MM.1S (cell line): ENCODE data around the gene UBR2.

Source experiments
- DNase-seq: peaks from one replicate; pipeline ENCODE4 v3.0.0-alpha.2; 2015
- H2AFZ ChIP-seq: fragments of 300-600 bp; sonication (generic); 2 replicates; pipeline ENCODE4 v1.6.0; 2016; ENCODE audit warnings: antibody characterized with exemption, low read length
- H3F3A ChIP-seq: fragments of 300-600 bp; sonication (generic); 2 replicates; pipeline ENCODE4 v1.6.1; 2016; ENCODE audit warnings: mild to moderate bottlenecking, antibody characterized with exemption, low read length, moderate library complexity, mixed read lengths; ENCODE audit not compliant: insufficient read depth
- H3K27ac ChIP-seq: fragments of 300-600 bp; sonication (generic); 2 replicates; pipeline ENCODE4 v1.5.1; 2016; ENCODE audit warnings: mild to moderate bottlenecking, low read length
- H3K27me3 ChIP-seq: fragments of 300-600 bp; sonication (generic); replicated peaks from 2 replicates; pipeline ENCODE4 v1.6.0; 2016; ENCODE audit warnings: low read length; ENCODE audit not compliant: insufficient read depth
- H3K36me3 ChIP-seq: fragments of 300-600 bp; sonication (generic); replicated peaks from 2 replicates; pipeline ENCODE4 v1.6.1; 2016; ENCODE audit warnings: mild to moderate bottlenecking, low read length, mixed read lengths; ENCODE audit not compliant: insufficient read depth
- H3K4me1 ChIP-seq: fragments of 300-600 bp; sonication (generic); 2 replicates; pipeline ENCODE4 v1.6.1; 2016; ENCODE audit warnings: low read length, mixed read lengths
- H3K4me2 ChIP-seq: fragments of 300-600 bp; sonication (generic); 2 replicates; pipeline ENCODE4 v1.6.0; 2016; ENCODE audit warnings: low read depth, low read length
- H3K4me3 ChIP-seq: fragments of 300-600 bp; sonication (generic); 2 replicates; pipeline ENCODE4 v1.5.1; 2016; ENCODE audit warnings: low read length, mixed read lengths
- H3K79me2 ChIP-seq: fragments of 300-600 bp; sonication (generic); 2 replicates; pipeline ENCODE4 v1.6.1; 2016; ENCODE audit warnings: mixed run types, low read length, mixed read lengths
- H3K9ac ChIP-seq: fragments of 300-600 bp; sonication (generic); 2 replicates; pipeline ENCODE4 v1.6.1; 2016; ENCODE audit warnings: low read length, mixed read lengths
- H3K9me2 ChIP-seq: fragments of 300-600 bp; sonication (generic); replicated peaks from 2 replicates; pipeline ENCODE4 v1.6.1; 2016; ENCODE audit warnings: mild to moderate bottlenecking, low read length, mixed read lengths; ENCODE audit not compliant: insufficient read depth
- H3K9me3 ChIP-seq: fragments of 300-600 bp; sonication (generic); replicated peaks from 2 replicates; pipeline ENCODE4 v1.6.1; 2016; ENCODE audit warnings: mild to moderate bottlenecking, low read length, mixed read lengths; ENCODE audit not compliant: insufficient read depth
- H4K20me1 ChIP-seq: fragments of 300-600 bp; sonication (generic); 2 replicates; pipeline ENCODE4 v1.6.1; 2016; ENCODE audit warnings: mild to moderate bottlenecking, low read length, moderate library complexity, mixed read lengths; ENCODE audit not compliant: insufficient read depth
- CTCF ChIP-seq: fragments of 300-600 bp; sonication (generic); IDR thresholded peaks from 2 replicates; pipeline ENCODE4 v1.5.1; 2016; ENCODE audit warnings: antibody characterized with exemption, low read length, mixed read lengths
- EZH2 ChIP-seq: fragments of 300-600 bp; sonication (generic); optimal IDR thresholded peaks from 2 replicates; pipeline ENCODE3; 2017; ENCODE audit warnings: low read depth, mild to moderate bottlenecking, antibody characterized with exemption, low read length, mixed read lengths
- EZH2phosphoT487 ChIP-seq: fragments of 300-600 bp; sonication (generic); IDR thresholded peaks from 2 replicates; pipeline ENCODE4 v1.6.1; 2018; ENCODE audit warnings: antibody characterized with exemption, low read length

UBR2 gene

DNA sequence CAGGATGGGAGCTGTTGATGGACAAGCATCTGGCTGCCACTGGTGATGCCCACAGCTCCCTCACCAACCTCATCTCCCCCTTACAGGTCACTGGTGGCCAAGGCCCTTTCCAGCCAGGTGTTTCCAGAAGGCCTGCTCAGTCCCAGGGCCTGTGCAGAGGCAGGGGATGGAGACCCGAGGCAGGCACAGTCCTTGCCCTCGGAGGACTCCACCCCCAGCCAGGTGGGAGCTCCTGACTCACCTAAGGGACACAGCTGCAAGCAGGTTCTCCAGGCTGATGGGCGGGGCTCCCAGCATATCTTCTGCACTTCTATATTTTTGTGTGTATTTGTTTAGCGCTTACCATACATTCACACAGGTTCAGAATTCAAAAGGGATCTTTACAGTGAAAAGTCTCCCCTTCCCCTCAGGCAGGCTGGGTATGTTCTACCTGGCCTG is 141.1 kb downstream of the UBR2 start:
- no peak for TF ChIP-seq EZH2
- TF ChIP-seq EZH2phosphoT487, result no peak
- H3F3A ChIP-seq, result peaks cover 7% of the 10 kb centered on the region
- H2AFZ ChIP-seq, result no peak overlapping the region
- peaks cover 4% of the 10 kb centered on the region; the same call in 1 of the 2 replicates for H3K4me1 ChIP-seq
- no peak for DNase-seq
- H3K9me2 ChIP-seq, result no peaks in the 10 kb centered on the region
- H3K4me3 ChIP-seq, result no peak overlapping the region
- H3K27me3 ChIP-seq, result no peaks in the 10 kb centered on the region
- no peak overlapping the region for H3K9ac ChIP-seq
- no peaks in the 10 kb centered on the region for H3K36me3 ChIP-seq
- no peak overlapping the region for H3K27ac ChIP-seq
- no peak overlapping the region for H3K4me2 ChIP-seq
- H3K9me3 ChIP-seq, result no peaks in the 10 kb centered on the region
- H4K20me1 ChIP-seq, result no peaks in the 10 kb centered on the region
- H3K79me2 ChIP-seq, result no peaks in the 10 kb centered on the region

DNA sequence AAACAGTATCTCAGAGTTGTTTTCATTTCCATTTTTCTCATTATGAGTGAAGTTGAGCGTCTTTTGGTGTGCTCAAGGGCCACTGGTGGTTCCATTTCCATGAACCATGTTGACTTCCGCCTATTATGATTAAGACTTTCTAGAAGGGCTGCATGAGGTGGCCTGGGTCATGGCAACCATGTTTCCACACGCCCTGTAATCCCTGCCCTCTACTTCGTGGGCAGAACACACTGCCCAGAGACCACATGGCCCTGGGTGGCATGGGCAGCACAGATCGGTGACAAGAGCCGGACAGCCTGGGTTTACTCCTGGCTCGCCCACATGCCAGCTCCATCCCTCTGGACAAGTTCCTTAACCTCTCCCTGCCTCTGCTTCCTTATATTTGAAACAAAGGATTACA is 143.8 kb downstream of the UBR2 start:
- Histone ChIP-seq H3K27ac (no peak overlapping the region), H2AFZ (no peak overlapping the region), H3K9me3 (no peaks in the 10 kb centered on the region), H3K4me1 (0 out of 2 replicates have a peak, but pooled peaks cover 4% of the 10 kb centered on the region), H3K9ac (no peak overlapping the region), H3F3A (no peaks in the 10 kb centered on the region), H4K20me1 (no peaks in the 10 kb centered on the region), H3K9me2 (no peaks in the 10 kb centered on the region), H3K4me3 (no peak overlapping the region), H3K27me3 (no peaks in the 10 kb centered on the region), H3K4me2 (no peak overlapping the region), H3K36me3 (no peaks in the 10 kb centered on the region), H3K79me2 (no peaks in the 10 kb centered on the region)
- no peak for DNase-seq
- no peak for TF ChIP-seq EZH2phosphoT487
- no peak for TF ChIP-seq EZH2
- no peak for TF ChIP-seq CTCF

- Histone ChIP-seq H3K9ac (no peak overlapping the region), H3K9me3 (no peaks in the 10 kb centered on the region), H3K27ac (no peak overlapping the region), H3K36me3 (no peaks in the 10 kb centered on the region), H3K4me3 (no peak overlapping the region), H3K27me3 (no peaks in the 10 kb centered on the region), H3K4me1 (0 out of 2 replicates have a peak, but pooled peaks cover 4% of the 10 kb centered on the region), H4K20me1 (no peaks in the 10 kb centered on the region), H3F3A (no peaks in the 10 kb centered on the region), H2AFZ (no peak overlapping the region), H3K79me2 (no peaks in the 10 kb centered on the region), H3K4me2 (no peak overlapping the region), H3K9me2 (no peaks in the 10 kb centered on the region)
- no peak for TF ChIP-seq CTCF
- no peak for TF ChIP-seq EZH2phosphoT487
- no peak for TF ChIP-seq EZH2
- DNase-seq, result no peak
Observed at GRCh38 chr6:42708096-42708495, 144.3 kb downstream of the UBR2 start.

- TF ChIP-seq CTCF, result no peak
- no peak for TF ChIP-seq EZH2phosphoT487
- no peak for TF ChIP-seq EZH2
- Histone ChIP-seq H3F3A (no peaks in the 10 kb centered on the region), H2AFZ (no peak overlapping the region), H3K79me2 (no peaks in the 10 kb centered on the region), H3K9me2 (no peaks in the 10 kb centered on the region), H3K36me3 (no peaks in the 10 kb centered on the region), H3K9ac (no peak overlapping the region), H3K27me3 (no peaks in the 10 kb centered on the region), H3K4me2 (no peak overlapping the region), H3K4me3 (no peak overlapping the region), H4K20me1 (no peaks in the 10 kb centered on the region), H3K27ac (no peak overlapping the region), H3K9me3 (no peaks in the 10 kb centered on the region), H3K4me1 (no peaks in the 10 kb centered on the region)
- DNase-seq, result no peak
Observed at GRCh38 chr6:42709871-42710270, 146.0 kb downstream of the UBR2 start.
